MM.1S (cell line): ENCODE data around the gene WWTR1.

ENCODE experiments used
- EZH2 ChIP-seq: fragments of 300-600 bp; sonication (generic); optimal IDR thresholded peaks from 2 replicates; pipeline ENCODE3; 2017; ENCODE audit warnings: low read depth, mild to moderate bottlenecking, antibody characterized with exemption, low read length, mixed read lengths
- TF ChIP-seq, protein P1 (sequence below): fragments of 300-600 bp; sonication (generic); IDR thresholded peaks from 2 replicates; pipeline ENCODE4 v1.5.1; 2016; ENCODE audit warnings: antibody characterized with exemption, low read length, mixed read lengths

DNA sequence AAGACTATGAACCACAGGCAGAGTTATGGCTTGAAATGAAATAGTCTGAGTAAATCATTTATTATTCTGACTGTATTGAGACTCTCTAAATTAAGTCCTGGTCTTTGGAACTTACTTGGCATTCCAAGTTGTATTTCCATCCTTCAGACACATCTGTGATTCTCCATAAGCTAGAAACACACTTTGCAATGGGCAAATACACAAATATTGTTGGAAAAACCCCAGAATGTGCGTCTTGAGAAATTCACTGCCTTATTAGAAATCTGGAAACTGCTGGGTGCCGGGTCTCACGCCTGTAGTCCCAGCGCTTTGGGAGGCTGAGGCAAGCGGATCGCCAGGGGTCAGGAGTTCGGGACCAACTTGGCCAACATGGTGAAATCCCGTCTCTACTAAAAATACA, 87.8 kb downstream of the WWTR1 start:
- TF ChIP-seq, protein P1, sequence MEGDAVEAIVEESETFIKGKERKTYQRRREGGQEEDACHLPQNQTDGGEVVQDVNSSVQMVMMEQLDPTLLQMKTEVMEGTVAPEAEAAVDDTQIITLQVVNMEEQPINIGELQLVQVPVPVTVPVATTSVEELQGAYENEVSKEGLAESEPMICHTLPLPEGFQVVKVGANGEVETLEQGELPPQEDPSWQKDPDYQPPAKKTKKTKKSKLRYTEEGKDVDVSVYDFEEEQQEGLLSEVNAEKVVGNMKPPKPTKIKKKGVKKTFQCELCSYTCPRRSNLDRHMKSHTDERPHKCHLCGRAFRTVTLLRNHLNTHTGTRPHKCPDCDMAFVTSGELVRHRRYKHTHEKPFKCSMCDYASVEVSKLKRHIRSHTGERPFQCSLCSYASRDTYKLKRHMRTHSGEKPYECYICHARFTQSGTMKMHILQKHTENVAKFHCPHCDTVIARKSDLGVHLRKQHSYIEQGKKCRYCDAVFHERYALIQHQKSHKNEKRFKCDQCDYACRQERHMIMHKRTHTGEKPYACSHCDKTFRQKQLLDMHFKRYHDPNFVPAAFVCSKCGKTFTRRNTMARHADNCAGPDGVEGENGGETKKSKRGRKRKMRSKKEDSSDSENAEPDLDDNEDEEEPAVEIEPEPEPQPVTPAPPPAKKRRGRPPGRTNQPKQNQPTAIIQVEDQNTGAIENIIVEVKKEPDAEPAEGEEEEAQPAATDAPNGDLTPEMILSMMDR, result no peak
- no peak for TF ChIP-seq EZH2
